ENCODE results near the gene CTLA4.

- TF ChIP-seq CTCF (IDR thresholded peaks at IDR 0.05; ENCODE audit: low read depth, low read length), result no peak
- no peak for TF ChIP-seq EZH2phosphoT487 (IDR thresholded peaks at IDR 0.05; ENCODE audit: low read depth)
Measured at GRCh38 chr2:203891474-203891873, 23.9 kb downstream of the CTLA4 start.
